ENCODE data around the gene ATP11A.

- TF ChIP-seq, protein P1, sequence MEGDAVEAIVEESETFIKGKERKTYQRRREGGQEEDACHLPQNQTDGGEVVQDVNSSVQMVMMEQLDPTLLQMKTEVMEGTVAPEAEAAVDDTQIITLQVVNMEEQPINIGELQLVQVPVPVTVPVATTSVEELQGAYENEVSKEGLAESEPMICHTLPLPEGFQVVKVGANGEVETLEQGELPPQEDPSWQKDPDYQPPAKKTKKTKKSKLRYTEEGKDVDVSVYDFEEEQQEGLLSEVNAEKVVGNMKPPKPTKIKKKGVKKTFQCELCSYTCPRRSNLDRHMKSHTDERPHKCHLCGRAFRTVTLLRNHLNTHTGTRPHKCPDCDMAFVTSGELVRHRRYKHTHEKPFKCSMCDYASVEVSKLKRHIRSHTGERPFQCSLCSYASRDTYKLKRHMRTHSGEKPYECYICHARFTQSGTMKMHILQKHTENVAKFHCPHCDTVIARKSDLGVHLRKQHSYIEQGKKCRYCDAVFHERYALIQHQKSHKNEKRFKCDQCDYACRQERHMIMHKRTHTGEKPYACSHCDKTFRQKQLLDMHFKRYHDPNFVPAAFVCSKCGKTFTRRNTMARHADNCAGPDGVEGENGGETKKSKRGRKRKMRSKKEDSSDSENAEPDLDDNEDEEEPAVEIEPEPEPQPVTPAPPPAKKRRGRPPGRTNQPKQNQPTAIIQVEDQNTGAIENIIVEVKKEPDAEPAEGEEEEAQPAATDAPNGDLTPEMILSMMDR (IDR thresholded peaks at IDR 0.05), result no peak
- no peak for TF ChIP-seq POLR2A (IDR thresholded peaks at IDR 0.05)
These were observed 80.7 kb downstream of the ATP11A start for GRCh38 chr13:112770504-112770903.
